ENCODE measurements around the gene CHRNB2. TPM values are rescaled to one million over a fixed set of nuclear protein-coding genes. Genes with fewer than 3 reads are reported as not detected.

The CHRNB2 gene
- total and polyA plus RNA-seq, 2 of the 8 experiments (the other 6 are each of a cell fraction or from before 2014, with no cell fraction given) = 3.1 to 4.1 TPM

DNA sequence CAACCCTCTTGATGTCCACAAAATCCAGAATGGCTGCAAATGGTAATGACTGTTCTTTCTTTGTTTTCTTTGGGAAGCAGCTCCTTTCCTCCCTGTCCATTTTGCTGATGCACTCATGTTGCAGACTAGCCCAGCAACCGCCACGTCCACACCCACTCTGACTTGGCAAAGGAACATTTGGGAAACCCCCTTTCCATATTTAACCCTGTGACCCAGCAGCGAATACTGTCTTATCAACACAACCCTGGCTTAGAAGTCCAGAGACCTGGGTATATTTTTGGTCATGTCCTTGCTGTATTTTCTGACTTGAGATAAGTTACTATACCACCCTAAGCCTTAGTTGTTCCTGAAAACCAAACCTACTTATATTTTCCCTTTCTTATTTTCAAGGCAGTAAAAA lies 47.2 kb upstream of the CHRNB2 start:
- Histone ChIP-seq H3K4me1 (replicated peaks in 1 of 4; ENCODE audit: control insufficient read depth in 3 of 4, insufficient read depth in 4 of 4, low read length in 3 of 4) (no peaks in the 10 kb centered on the region; a peak in 1 of 7 replicates), H2BK20ac (ENCODE audit: low read length) (no peak overlapping the region), H3K4ac (replicated peaks; ENCODE audit: insufficient read length, low read depth, low read length) (no peak overlapping the region), H2BK120ac (replicated peaks; ENCODE audit: low read depth, low read length) (no peak overlapping the region), H3K23me2 (ENCODE audit: low read depth, low read length) (no peaks in the 10 kb centered on the region), H3K79me1 (ENCODE audit: low read depth, low read length) (no peaks in the 10 kb centered on the region), H3K23ac (ENCODE audit: insufficient read length) (no peak overlapping the region), H4K20me1 (replicated peaks in 1 of 2; ENCODE audit: control insufficient read depth in 1 of 2, insufficient read depth in 2 of 2, low read length in 2 of 2) (no peaks in the 10 kb centered on the region), H3K18ac (ENCODE audit: extremely low read depth, low read length) (no peak overlapping the region), H3K4me2 (ENCODE audit: insufficient read depth in 1 of 2, low read depth in 2 of 2, low read length in 2 of 2) (no peak overlapping the region), H3K9ac (replicated peaks in 1 of 4; ENCODE audit: extremely low read depth in 1 of 4, low read depth in 3 of 4, low read length in 3 of 4) (no peak overlapping the region), H4K91ac (replicated peaks; ENCODE audit: insufficient read length, low read length) (no peak overlapping the region), H2BK15ac (ENCODE audit: low read length) (no peak overlapping the region), H2BK12ac (ENCODE audit: low read depth, low read length) (no peak overlapping the region), H2AFZ (ENCODE audit: low read length) (no peak overlapping the region), H3K56ac (replicated peaks; ENCODE audit: insufficient read length, low read depth, low read length) (no peak overlapping the region), H3K36me3 (ENCODE audit: control insufficient read depth in 2 of 4, insufficient read depth in 4 of 4, low read length in 3 of 4) (no peaks in the 10 kb centered on the region; a peak in 1 of 8 replicates), H3K27ac (ENCODE audit: low read depth, low read length) (no peak overlapping the region), H3K4me3 (ENCODE audit: extremely low read depth in 1 of 4, insufficient read depth in 2 of 4, low read depth in 3 of 4, low read length in 4 of 4) (no peak overlapping the region), H2AK5ac (ENCODE audit: low read depth, low read length) (no peak overlapping the region), H4K5ac (ENCODE audit: insufficient read length, low read depth, low read length) (no peak overlapping the region), H2BK5ac (ENCODE audit: low read depth, low read length) (no peak overlapping the region), H3K14ac (ENCODE audit: insufficient read length) (no peak overlapping the region), H3K27me3 (replicated peaks in 1 of 4; ENCODE audit: control insufficient read depth in 3 of 4, extremely low read depth in 1 of 4, insufficient read depth in 3 of 4, low read length in 3 of 4) (peaks cover 0 to 3% (median 0%) of the 10 kb centered on the region in 4 experiments; a peak in 1 of 7 replicates), H3K79me2 (ENCODE audit: control insufficient read depth in 1 of 2, insufficient read depth in 2 of 2, low read length in 2 of 2) (no peaks in the 10 kb centered on the region), H3K9me3 (ENCODE audit: insufficient read depth in 2 of 2, low read depth in 1 of 2, low read length in 1 of 2) (no peaks in the 10 kb centered on the region), H4K8ac (ENCODE audit: extremely low read depth, insufficient read depth, low read length) (no peak overlapping the region)
- CTCF ChIA-PET (ENCODE audit: partially characterized antibody) = interaction anchor here (1.5 to 1.6 kb wide), 3 partner anchors 11 to 26 kb away, joined by 4 read pairs; no protein-coding TSS in a partner anchor
- no peak for TF ChIP-seq HDAC6 (IDR thresholded peaks at IDR 0.05; ENCODE audit: low read depth, low read length)
- TF ChIP-seq RAD21 (IDR thresholded peaks at IDR 0.05 in 1 of 2, conservative IDR thresholded peaks at IDR 0.05 in 1 of 2; ENCODE audit: low read depth in 2 of 2, low read length in 2 of 2) = no peak
- no peak for TF ChIP-seq GABPA (IDR thresholded peaks at IDR 0.05; ENCODE audit: borderline replicate concordance, insufficient read depth, low read length)
- TF ChIP-seq, protein P1, sequence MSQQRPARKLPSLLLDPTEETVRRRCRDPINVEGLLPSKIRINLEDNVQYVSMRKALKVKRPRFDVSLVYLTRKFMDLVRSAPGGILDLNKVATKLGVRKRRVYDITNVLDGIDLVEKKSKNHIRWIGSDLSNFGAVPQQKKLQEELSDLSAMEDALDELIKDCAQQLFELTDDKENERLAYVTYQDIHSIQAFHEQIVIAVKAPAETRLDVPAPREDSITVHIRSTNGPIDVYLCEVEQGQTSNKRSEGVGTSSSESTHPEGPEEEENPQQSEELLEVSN (IDR thresholded peaks at IDR 0.05) = no peak
- TF ChIP-seq CBX8 (IDR thresholded peaks at IDR 0.05; ENCODE audit: borderline replicate concordance, low read depth, low read length) = no peak
- no peak for TF ChIP-seq SP2 (IDR thresholded peaks at IDR 0.05; ENCODE audit: low read length)
- WGBS, 2 experiments (ENCODE audit: extremely low coverage in 1 of 2, insufficient coverage in 1 of 2, insufficient read length in 1 of 2, insufficient replicate concordance in 2 of 2, low coverage in 1 of 2, low lambda C conversion rate in 2 of 2, missing lambda C conversion rate in 1 of 2) = 80% methylated on average over 3 of the region's 3 CpGs; no CpG with 5 or more reads in 1 of the 2 experiments
- DNase-seq (ENCODE audit: low read depth in 1 of 2, low spot score in 2 of 2) = no peak
- POLR2A ChIA-PET (ENCODE audit: partially characterized antibody) = interaction anchor here (0.9 kb wide), 1 partner anchor 52 kb away, joined by 3 read pairs; no protein-coding TSS in a partner anchor
- FAIRE-seq = no peak

Measured in H1 (cell line).